T47D (cell line): ENCODE measurements around the gene SPDYE6.
"Not testable (repeated sequence)": the region's sequence is repeated elsewhere in the genome, so short reads cannot be mapped to it uniquely, and the experiment has no call there.

Experiments
- DNase-seq, 2 experiments: peaks; one replicate each; pipeline versions ENCODE4 v3.0.0 to v3.0.0-alpha.2; 2011 to 2012; ENCODE audit warnings: low read depth in 1 of 2, low spot score in 1 of 2
- JUND ChIP-seq: IDR thresholded peaks from 2 replicates; pipeline ENCODE4 v1.6.1; 2012; ENCODE audit warnings: low read depth
- in situ Hi-C: cut with HindIII; loops from 2 replicates; pipeline ENCODE4 v1.10.0; 2016; ENCODE audit warnings: low sequenced_read_pairs, low pct_unique_long_range_greater_than_20kb

SPDYE6 gene

DNA sequence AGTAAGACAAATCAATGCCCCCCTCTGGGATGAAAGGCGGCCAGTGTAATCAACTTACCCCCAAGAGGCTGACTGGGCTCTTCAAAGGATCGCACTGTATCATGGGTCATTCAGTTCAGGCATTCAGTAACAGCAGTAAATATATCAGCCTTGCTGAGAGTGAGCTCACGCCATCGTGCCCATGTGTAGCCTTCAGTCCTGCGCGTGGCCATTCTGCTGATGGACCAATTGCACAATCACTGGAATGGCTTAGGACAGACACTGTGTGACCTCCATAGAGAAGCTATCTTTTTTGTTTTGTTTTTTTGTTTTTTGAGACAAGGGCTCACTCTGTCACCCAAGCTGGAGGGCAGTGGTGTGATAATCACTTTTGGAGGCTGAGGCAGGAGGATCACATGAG lies 30.8 kb upstream of the SPDYE6 start:
- TF ChIP-seq JUND = no peak
- in situ Hi-C loops = no loop called here
- no peak for DNase-seq

DNA sequence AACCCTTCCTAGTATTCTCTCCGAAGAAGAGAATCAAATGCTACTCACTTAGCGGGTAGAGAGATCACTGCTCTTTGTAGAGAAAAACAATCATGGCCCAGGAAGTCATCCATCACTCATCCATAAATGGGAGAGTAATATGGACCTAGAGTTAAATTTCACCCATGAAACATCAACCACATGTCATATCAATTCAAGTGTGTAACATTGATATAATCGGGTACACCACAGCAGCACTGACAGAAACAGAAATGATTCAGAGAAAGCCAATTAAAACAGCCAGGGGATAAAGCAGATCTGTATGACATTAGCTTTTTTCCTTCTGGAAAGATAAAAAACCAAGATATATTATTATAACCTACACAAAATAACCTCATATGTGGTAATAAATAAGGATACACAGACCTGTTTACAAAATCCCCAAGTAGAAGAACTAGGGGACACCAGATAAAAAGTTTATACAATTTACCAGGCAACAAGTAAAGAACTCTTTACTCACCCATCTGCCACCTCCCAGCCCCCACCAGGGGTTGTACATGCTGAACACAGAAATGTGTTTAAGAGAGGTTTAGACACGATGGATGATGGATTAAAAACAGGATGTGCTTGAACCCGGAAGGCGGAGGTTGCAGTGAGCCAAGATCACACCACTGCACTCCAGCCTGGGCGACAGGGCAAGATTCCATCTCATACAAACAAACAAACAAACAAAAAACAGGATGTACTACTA lies 25.6 kb upstream of the SPDYE6 start:
- DNase-seq, in situ Hi-C loops: not testable (repeated sequence)

DNA sequence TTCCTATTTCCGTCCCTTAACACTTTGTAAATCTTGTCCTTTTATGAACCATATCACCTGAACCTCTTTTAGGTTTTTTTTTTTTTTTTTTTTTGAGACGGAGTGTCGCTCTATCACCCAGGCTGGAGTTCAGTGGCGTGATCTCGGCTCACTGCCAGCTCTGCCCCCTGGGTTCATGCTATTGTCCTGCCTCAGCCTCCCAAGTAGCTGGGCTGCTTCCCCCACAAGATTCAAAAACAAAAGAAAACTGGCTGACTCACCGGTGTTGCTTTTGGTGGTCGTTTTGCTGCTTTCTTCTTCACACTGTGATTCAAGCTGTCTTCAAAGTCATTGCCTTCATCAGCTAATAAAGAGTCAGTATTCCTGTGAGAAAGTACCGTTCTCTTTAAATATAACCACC lies 24.6 kb upstream of the SPDYE6 start:
- DNase-seq, in situ Hi-C loops: not testable (repeated sequence)

GRCh38 chr7:102376964-102377466 lies 20.8 kb upstream of the SPDYE6 start:
- in situ Hi-C loops = no loop called here
- no peak for DNase-seq
- TF ChIP-seq JUND = no peak

DNA sequence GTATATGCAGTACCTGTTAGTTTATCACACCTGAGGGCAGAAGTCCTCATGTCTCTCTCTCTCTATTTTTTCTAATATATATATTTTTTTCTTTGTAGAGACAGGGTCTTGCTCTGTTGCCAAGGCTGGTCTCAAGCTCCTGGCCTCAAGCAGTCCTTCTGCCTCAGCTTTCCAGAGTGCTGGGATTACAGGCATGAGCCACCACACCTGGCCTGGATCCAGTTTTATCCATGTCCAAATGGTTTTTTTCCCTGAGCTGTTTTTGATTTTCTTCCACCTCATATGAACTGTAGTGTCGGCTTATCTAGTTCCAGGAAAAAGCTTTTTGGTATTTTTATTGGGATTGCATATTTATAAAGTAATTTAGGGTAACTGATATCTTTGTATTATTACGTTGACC lies 16.6 kb upstream of the SPDYE6 start:
- DNase-seq, in situ Hi-C loops: not testable (repeated sequence)

DNA sequence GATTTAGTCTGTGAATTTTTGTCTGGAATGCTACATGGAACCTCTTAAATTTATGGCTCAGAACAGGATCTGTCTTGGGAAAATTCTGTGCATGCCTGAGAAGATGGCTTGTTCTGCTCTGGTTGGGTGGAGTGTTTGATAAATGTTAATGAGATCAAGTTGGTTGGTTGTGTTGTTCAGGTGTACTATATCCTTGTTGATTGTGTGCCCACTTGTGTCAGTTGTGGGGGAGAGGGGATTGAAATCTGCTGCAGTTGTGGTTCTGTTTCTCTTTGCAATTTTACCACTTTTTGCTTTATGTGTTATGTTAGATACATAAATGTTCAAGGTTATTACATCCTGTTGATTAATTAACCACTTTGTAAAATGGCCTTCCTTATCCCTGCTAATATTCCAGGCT lies 13.8 kb upstream of the SPDYE6 start:
- in situ Hi-C loops, DNase-seq: not testable (repeated sequence)

GRCh38 chr7:102365390-102365789 lies 9.1 kb upstream of the SPDYE6 start:
- not testable (repeated sequence) for DNase-seq

DNA sequence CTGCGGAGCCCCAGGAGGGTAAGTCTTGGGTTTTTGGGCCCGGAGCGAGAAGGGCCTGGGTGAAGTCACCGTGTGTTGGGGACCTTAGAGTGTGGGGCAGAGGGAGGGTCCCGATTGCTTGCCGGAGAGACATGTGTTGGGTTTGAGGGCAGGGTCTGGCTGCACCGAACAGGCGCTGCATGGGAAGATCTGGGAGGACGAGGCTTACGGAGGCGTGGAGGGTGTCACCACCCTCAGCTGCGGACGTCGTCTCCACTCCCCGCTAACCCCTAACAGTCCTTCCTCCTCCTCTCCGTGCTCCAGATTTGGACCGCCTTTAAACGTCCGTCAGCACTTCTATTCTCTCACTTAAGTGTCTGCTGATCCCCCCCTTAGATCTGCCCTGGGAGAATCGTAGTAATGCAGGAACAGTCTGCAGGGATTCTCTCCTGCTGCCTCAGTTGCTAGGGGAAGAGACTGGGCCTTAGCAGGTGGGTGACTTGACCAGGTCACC lies 8.2 kb upstream of the SPDYE6 start:
- DNase-seq, in situ Hi-C loops: not testable (repeated sequence)

More at GRCh38 chr7:102365390-102365789, 9.1 kb upstream of the SPDYE6 start:
- in situ Hi-C loops = not testable (repeated sequence)

DNA sequence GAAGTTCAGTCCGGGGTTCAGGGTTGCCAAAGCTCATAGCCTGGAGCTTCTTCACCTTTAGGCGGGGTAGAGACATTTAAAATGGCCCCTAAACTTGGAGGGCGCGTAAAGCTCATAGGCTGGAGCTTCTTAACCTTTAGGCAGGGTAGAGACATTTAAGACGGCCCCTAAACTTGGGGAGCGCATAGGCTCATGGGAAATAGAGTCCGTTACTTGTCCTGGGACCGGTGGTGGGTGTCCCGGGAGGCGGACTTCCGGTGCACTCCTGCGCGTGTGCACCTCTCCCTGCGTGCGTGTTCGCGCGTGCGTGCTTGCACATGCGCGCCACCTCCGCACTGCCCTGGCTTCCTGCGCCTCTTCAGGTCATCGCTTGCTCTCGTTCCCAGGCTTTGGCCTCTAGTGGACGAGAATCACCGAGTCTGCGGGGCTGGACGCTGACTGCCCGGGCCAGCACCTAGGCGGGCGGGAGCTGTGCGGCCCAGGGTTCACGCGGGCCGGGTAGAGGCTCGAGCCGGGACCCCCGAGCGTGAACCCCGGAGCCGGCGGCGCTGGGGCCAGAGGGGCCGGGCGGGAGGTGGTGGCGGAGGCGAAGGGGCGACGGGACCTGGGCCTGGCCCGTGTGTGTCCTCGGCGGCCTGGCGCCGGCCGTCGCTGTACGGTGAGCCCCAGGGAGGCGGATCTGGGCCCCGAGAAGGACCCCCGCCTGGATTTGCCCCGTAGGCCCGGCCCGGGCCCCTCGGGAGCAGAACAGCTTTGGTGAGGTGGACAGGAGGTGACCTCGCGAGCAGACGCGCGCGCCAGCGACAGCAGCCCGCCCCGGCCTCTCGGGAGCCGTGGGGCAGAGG lies 7.5 kb upstream of the SPDYE6 start:
- in situ Hi-C loops = not testable (repeated sequence)
- peak; percentile 30 to 99 for DNase-seq

DNA sequence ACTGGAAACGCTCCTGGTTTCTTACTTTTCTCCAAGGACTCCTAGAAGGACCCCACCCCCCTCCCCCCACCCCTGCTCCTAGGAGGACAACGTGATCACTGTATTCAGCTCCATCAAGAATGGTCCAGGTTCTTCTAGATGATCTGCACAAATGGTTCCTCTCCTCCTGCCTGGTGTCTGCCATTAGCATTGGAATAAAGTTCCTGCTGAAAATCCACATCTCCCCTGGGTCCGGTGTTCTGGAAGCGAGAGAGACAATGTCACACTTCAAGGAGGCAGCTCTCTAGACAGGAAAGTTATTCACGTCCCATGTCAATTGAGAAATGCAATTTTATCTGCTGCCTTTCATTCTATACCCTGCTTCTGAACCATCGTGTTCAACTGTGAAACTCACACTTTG lies 9.3 kb downstream of the SPDYE6 start:
- in situ Hi-C loops, DNase-seq: not testable (repeated sequence)

DNA sequence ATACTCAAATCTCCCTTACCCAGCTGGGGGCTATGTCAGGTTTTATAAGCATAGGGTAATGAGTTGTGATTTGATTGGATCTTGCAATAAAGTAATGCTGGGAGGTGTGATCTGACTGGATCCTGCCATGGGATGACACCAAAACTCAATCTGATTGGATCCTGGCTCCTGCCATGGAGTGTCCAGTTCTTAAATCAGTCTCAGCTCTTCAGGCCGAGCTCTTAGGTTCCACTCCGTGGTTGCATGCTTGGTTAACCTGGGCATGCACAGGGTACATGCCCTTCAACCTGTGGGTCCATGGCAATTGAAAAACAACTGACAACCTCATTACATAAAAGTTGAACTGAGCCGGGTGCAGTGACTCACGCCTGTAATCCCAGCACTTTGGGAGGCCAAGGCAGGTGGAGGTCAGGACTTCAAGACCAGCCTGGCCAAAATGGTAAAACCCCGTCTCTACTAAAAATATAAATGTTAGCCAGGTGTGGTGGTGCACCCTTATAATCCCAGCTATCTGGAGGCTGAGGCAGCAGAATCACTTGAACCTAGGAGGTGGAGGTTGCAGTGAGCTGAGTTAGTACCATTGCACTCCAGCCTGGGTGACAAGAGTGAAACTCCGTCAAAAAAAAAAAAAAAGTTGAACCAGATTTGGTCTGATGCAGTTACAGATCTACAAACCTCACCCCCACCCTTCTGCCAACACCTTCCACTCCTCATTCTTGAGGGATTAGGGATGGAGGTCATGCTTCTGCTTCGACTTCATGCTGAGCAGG lies 15.5 kb downstream of the SPDYE6 start:
- DNase-seq, in situ Hi-C loops: not testable (repeated sequence)

DNA sequence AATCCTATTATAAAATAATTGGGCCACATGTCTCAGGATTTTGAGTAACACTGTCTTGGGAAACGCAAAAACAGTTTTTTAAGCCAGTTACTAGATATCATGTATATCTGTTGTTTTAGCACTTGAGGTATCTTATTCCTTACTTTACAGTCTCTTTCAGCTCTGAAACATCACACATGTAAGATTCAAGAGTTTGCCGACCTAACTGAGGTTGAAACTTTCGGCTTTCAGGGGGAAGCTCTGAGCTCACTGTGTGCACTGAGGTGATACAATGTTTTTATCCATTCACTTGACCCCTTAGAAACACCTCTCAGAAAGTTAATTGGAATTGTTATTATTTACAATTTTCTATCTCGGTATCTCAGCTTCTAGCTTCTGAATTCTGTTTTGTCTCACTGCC lies 18.8 kb downstream of the SPDYE6 start:
- in situ Hi-C loops, DNase-seq: not testable (repeated sequence)

- in situ Hi-C loops, DNase-seq: not testable (repeated sequence)
Measured at GRCh38 chr7:102337002-102337401, 19.2 kb downstream of the SPDYE6 start.

DNA sequence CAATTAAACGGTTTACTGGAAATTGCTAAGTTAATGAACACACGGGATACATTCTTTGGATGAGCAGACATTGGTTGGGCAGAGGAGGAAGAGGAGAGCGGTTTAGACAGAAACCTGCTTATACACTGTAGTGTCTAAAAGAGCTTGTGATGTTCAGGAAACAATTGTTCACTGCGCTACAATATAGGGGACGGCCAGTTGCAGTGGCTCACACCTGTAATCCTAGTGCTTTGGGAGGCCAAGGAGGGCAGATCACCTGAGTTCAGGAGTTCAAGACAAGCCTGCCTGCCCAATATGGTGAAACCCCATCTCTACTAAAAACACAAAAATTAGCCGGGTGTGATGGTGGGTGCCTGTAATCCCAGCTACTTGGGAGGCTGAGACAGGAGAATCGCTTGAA lies 20.7 kb downstream of the SPDYE6 start:
- in situ Hi-C loops, DNase-seq: not testable (repeated sequence)

DNA sequence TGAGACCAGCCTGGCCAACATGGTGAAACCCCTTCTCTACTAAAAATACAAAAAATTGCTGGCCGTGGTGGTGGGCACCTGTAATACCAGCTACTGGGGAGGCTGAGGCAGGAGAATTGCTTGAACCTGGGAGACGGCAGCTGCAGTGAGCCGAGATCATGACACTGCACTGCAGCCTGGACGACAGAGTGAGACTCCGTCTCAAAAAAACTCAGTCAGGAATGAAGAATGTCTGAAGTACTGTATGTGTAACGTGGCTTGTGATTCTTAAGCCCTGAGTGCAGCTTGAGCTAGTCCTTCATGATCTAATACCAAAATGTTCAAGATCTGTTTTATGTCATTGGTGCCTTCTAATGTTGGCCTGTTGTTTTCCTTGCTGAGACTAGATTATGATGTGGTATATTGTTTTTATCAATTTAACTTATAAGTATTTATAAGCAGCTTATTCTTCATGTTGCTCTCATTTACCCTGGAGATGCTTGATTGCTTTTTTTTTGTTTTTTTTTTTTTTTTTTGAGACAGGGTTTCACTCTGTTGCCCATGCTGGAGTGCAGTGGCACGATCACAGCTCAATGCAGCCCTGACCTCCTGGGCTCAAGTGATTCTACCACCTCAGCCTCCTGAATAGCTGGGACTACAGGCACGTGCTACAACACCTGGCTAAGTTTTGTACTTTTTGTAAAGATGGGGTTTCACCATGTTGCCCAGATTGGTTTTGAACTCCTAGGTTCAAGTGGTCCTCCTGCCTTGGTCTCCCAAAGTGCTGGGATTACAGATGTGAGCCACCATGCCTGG lies 25.4 kb downstream of the SPDYE6 start:
- in situ Hi-C loops = not testable (repeated sequence)

GRCh38 chr7:102329366-102329765 lies 26.9 kb downstream of the SPDYE6 start:
- in situ Hi-C loops, DNase-seq: not testable (repeated sequence)

More for the DNA sequence above, 25.4 kb downstream of the SPDYE6 start:
- not testable (repeated sequence) for DNase-seq

- in situ Hi-C loops, DNase-seq: not testable (repeated sequence)
Measured at GRCh38 chr7:102328863-102329262, 27.4 kb downstream of the SPDYE6 start.
